ENCODE results near the gene SENP1.

Gene SENP1

GRCh38 chr12:48022676-48023385 lies 83.0 kb downstream of the SENP1 start:
- no peak overlapping the region for H3K14ac ChIP-seq (ENCODE audit: low read length in 2 of 2)
- no peaks in the 10 kb centered on the region for H3K9me3 ChIP-seq (ENCODE audit: control insufficient read depth, low read length)
- no peak overlapping the region for H2BK120ac ChIP-seq (ENCODE audit: low read depth, low read length)
- no peak overlapping the region for H2BK5ac ChIP-seq (ENCODE audit: low read depth, low read length, poor library complexity, severe bottlenecking)
- no peaks in the 10 kb centered on the region for H3K36me3 ChIP-seq (ENCODE audit: control insufficient read depth in 1 of 2, insufficient read depth in 2 of 2, low read depth in 1 of 2, low read length in 2 of 2)
- H3K4ac ChIP-seq (ENCODE audit: low read depth in 1 of 2, low read length in 2 of 2), result no peak overlapping the region
- H2AK5ac ChIP-seq (ENCODE audit: low read length, severe bottlenecking), result no peak overlapping the region
- no peak overlapping the region for H2AFZ ChIP-seq (ENCODE audit: low read depth, low read length)
- H3K23ac ChIP-seq (ENCODE audit: low read length in 2 of 2), result no peak overlapping the region
- no peak overlapping the region for H4K91ac ChIP-seq (ENCODE audit: low read length)
- peaks cover 46 to 87% of the 10 kb centered on the region in 2 experiments for H3K27me3 ChIP-seq (ENCODE audit: control insufficient read depth in 1 of 2, insufficient read depth in 1 of 2, low read length in 2 of 2)
- peaks cover 1% of the 10 kb centered on the region for H3K4me1 ChIP-seq (ENCODE audit: control insufficient read depth, insufficient read depth, low read depth, low read length)
- H3K27ac ChIP-seq (ENCODE audit: low read length, poor library complexity, severe bottlenecking), result no peak overlapping the region
- no peaks in the 10 kb centered on the region for H3K79me1 ChIP-seq (replicated peaks; ENCODE audit: low read length, poor library complexity, severe bottlenecking)
- no peak overlapping the region for H2BK15ac ChIP-seq (ENCODE audit: low read depth, poor library complexity, severe bottlenecking)
- H3K18ac ChIP-seq (ENCODE audit: low read depth in 1 of 2, low read length in 2 of 2), result no peak overlapping the region
- no peak for DNase-seq
- H3K9ac ChIP-seq (ENCODE audit: low read length), result no peak overlapping the region
- H2BK12ac ChIP-seq (ENCODE audit: low read length in 2 of 2), result no peak overlapping the region
- 38% methylated on average over 2 of the region's 7 CpGs for WGBS
- H4K8ac ChIP-seq (ENCODE audit: low read length), result no peak overlapping the region
- H3K4me2 ChIP-seq (ENCODE audit: low read length, poor library complexity, severe bottlenecking), result no peak overlapping the region
- no peak overlapping the region for H3K4me3 ChIP-seq (ENCODE audit: insufficient read depth in 1 of 2, low read depth in 1 of 2, low read length in 2 of 2)

GRCh38 chr12:48022180-48022521 lies 83.7 kb downstream of the SENP1 start:
- no peak overlapping the region for H3K18ac ChIP-seq (ENCODE audit: low read depth in 1 of 2, low read length in 2 of 2)
- WGBS, result 60% methylated on average over 1 of the region's 3 CpGs
- no peak overlapping the region for H3K14ac ChIP-seq (ENCODE audit: low read length in 2 of 2)
- H2AK5ac ChIP-seq (ENCODE audit: low read length, severe bottlenecking), result no peak overlapping the region
- no peak overlapping the region for H2BK15ac ChIP-seq (ENCODE audit: low read depth, poor library complexity, severe bottlenecking)
- H2AFZ ChIP-seq (ENCODE audit: low read depth, low read length), result no peak overlapping the region
- no peak overlapping the region for H4K8ac ChIP-seq (ENCODE audit: low read length)
- H2BK12ac ChIP-seq (ENCODE audit: low read length in 2 of 2), result no peak overlapping the region
- H3K27me3 ChIP-seq (ENCODE audit: control insufficient read depth in 1 of 2, insufficient read depth in 1 of 2, low read length in 2 of 2), result peaks cover 46 to 88% of the 10 kb centered on the region in 2 experiments
- no peaks in the 10 kb centered on the region for H3K79me1 ChIP-seq (replicated peaks; ENCODE audit: low read length, poor library complexity, severe bottlenecking)
- H3K4ac ChIP-seq (ENCODE audit: low read depth in 1 of 2, low read length in 2 of 2), result no peak overlapping the region
- no peak overlapping the region for H3K9ac ChIP-seq (ENCODE audit: low read length)
- no peak overlapping the region for H3K4me3 ChIP-seq (ENCODE audit: insufficient read depth in 1 of 2, low read depth in 1 of 2, low read length in 2 of 2)
- no peak for DNase-seq
- H3K27ac ChIP-seq (ENCODE audit: low read length, poor library complexity, severe bottlenecking), result no peak overlapping the region
- no peak overlapping the region for H3K4me2 ChIP-seq (ENCODE audit: low read length, poor library complexity, severe bottlenecking)
- H3K9me3 ChIP-seq (ENCODE audit: control insufficient read depth, low read length), result no peaks in the 10 kb centered on the region
- no peak overlapping the region for H4K91ac ChIP-seq (ENCODE audit: low read length)
- H2BK5ac ChIP-seq (ENCODE audit: low read depth, low read length, poor library complexity, severe bottlenecking), result no peak overlapping the region
- H2BK120ac ChIP-seq (ENCODE audit: low read depth, low read length), result no peak overlapping the region
- no peaks in the 10 kb centered on the region for H3K36me3 ChIP-seq (ENCODE audit: control insufficient read depth in 1 of 2, insufficient read depth in 2 of 2, low read depth in 1 of 2, low read length in 2 of 2)
- H3K23ac ChIP-seq (ENCODE audit: low read length in 2 of 2), result no peak overlapping the region
- H3K4me1 ChIP-seq (ENCODE audit: control insufficient read depth, insufficient read depth, low read depth, low read length), result peaks cover 4% of the 10 kb centered on the region

GRCh38 chr12:48021485-48022179 lies 84.2 kb downstream of the SENP1 start:
- peaks cover 9% of the 10 kb centered on the region for H3K4me1 ChIP-seq (ENCODE audit: control insufficient read depth, insufficient read depth, low read depth, low read length)
- no peak overlapping the region for H2AK5ac ChIP-seq (ENCODE audit: low read length, severe bottlenecking)
- no peak overlapping the region for H3K4me3 ChIP-seq (ENCODE audit: insufficient read depth in 1 of 2, low read depth in 1 of 2, low read length in 2 of 2)
- no peak for DNase-seq
- H3K27me3 ChIP-seq (ENCODE audit: control insufficient read depth in 1 of 2, insufficient read depth in 1 of 2, low read length in 2 of 2), result peaks cover 49 to 88% of the 10 kb centered on the region in 2 experiments
- no peak overlapping the region for H4K8ac ChIP-seq (ENCODE audit: low read length)
- H3K27ac ChIP-seq (ENCODE audit: low read length, poor library complexity, severe bottlenecking), result no peak overlapping the region
- 13% methylated on average over 5 of the region's 5 CpGs for WGBS
- no peak overlapping the region for H4K91ac ChIP-seq (ENCODE audit: low read length)
- no peak overlapping the region for H2BK15ac ChIP-seq (ENCODE audit: low read depth, poor library complexity, severe bottlenecking)
- no peak overlapping the region for H3K18ac ChIP-seq (ENCODE audit: low read depth in 1 of 2, low read length in 2 of 2)
- H3K9ac ChIP-seq (ENCODE audit: low read length), result no peak overlapping the region
- no peak overlapping the region for H3K14ac ChIP-seq (ENCODE audit: low read length in 2 of 2)
- H3K4me2 ChIP-seq (ENCODE audit: low read length, poor library complexity, severe bottlenecking), result no peak overlapping the region
- no peaks in the 10 kb centered on the region for H3K9me3 ChIP-seq (ENCODE audit: control insufficient read depth, low read length)
- no peak overlapping the region for H2BK5ac ChIP-seq (ENCODE audit: low read depth, low read length, poor library complexity, severe bottlenecking)
- no peak overlapping the region for H3K4ac ChIP-seq (ENCODE audit: low read depth in 1 of 2, low read length in 2 of 2)
- no peak overlapping the region for H2BK120ac ChIP-seq (ENCODE audit: low read depth, low read length)
- H3K36me3 ChIP-seq (ENCODE audit: control insufficient read depth in 1 of 2, insufficient read depth in 2 of 2, low read depth in 1 of 2, low read length in 2 of 2), result no peaks in the 10 kb centered on the region
- H2AFZ ChIP-seq (ENCODE audit: low read depth, low read length), result no peak overlapping the region
- H2BK12ac ChIP-seq (ENCODE audit: low read length in 2 of 2), result no peak overlapping the region
- no peak overlapping the region for H3K23ac ChIP-seq (ENCODE audit: low read length in 2 of 2)
- no peaks in the 10 kb centered on the region for H3K79me1 ChIP-seq (replicated peaks; ENCODE audit: low read length, poor library complexity, severe bottlenecking)

GRCh38 chr12:48019639-48020265 lies 86.1 kb downstream of the SENP1 start:
- Histone ChIP-seq H3K4ac (ENCODE audit: low read depth in 1 of 2, low read length in 2 of 2) (no peak overlapping the region), H2BK12ac (ENCODE audit: low read length in 2 of 2) (no peak overlapping the region), H2BK120ac (ENCODE audit: low read depth, low read length) (no peak overlapping the region), H3K4me1 (ENCODE audit: control insufficient read depth, insufficient read depth, low read depth, low read length) (peaks cover 11% of the 10 kb centered on the region), H2BK15ac (ENCODE audit: low read depth, poor library complexity, severe bottlenecking) (no peak overlapping the region), H3K9ac (ENCODE audit: low read length) (no peak overlapping the region), H3K18ac (ENCODE audit: low read depth in 1 of 2, low read length in 2 of 2) (no peak overlapping the region), H3K14ac (ENCODE audit: low read length in 2 of 2) (no peak overlapping the region), H3K4me3 (ENCODE audit: insufficient read depth in 1 of 2, low read depth in 1 of 2, low read length in 2 of 2) (no peak overlapping the region), H3K36me3 (ENCODE audit: control insufficient read depth in 1 of 2, insufficient read depth in 2 of 2, low read depth in 1 of 2, low read length in 2 of 2) (no peaks in the 10 kb centered on the region), H4K8ac (ENCODE audit: low read length) (no peak overlapping the region), H4K91ac (ENCODE audit: low read length) (no peak overlapping the region), H2AK5ac (ENCODE audit: low read length, severe bottlenecking) (no peak overlapping the region), H3K4me2 (ENCODE audit: low read length, poor library complexity, severe bottlenecking) (no peak overlapping the region), H3K9me3 (ENCODE audit: control insufficient read depth, low read length) (no peaks in the 10 kb centered on the region), H3K27me3 (ENCODE audit: control insufficient read depth in 1 of 2, insufficient read depth in 1 of 2, low read length in 2 of 2) (peaks cover 59 to 93% of the 10 kb centered on the region in 2 experiments), H2BK5ac (ENCODE audit: low read depth, low read length, poor library complexity, severe bottlenecking) (no peak overlapping the region), H2AFZ (ENCODE audit: low read depth, low read length) (no peak overlapping the region), H3K23ac (ENCODE audit: low read length in 2 of 2) (no peak overlapping the region), H3K79me1 (replicated peaks; ENCODE audit: low read length, poor library complexity, severe bottlenecking) (no peaks in the 10 kb centered on the region), H3K27ac (ENCODE audit: low read length, poor library complexity, severe bottlenecking) (no peak overlapping the region)
- 75% methylated on average over 1 of the region's 3 CpGs for WGBS
- DNase-seq, result no peak

Measured in mesenchymal stem cell (in vitro differentiated cells and primary cell).